OCI-LY1 (cell line): ENCODE measurements around the gene PDZRN3.

Experiments used
- H2AFZ ChIP-seq: fragments of 200-600 bp; sonication (generic), shearing (Covaris generic); 2 replicates; pipeline ENCODE4 v1.6.0; 2014; ENCODE audit warnings: antibody characterized with exemption, mild to moderate bottlenecking, low read length
- H3F3A ChIP-seq: fragments of 200-600 bp; sonication (generic), shearing (Covaris generic); 2 replicates; pipeline ENCODE4 v1.6.0; 2014; ENCODE audit warnings: mild to moderate bottlenecking, antibody characterized with exemption, low read length, moderate library complexity; ENCODE audit not compliant: insufficient read depth
- H3K27ac ChIP-seq: fragments of 200-600 bp; sonication (generic); 2 replicates; pipeline ENCODE4 v1.5.1; 2014; ENCODE audit warnings: low read length, mixed run types, mild to moderate bottlenecking, low read depth; ENCODE audit not compliant: poor library complexity, severe bottlenecking
- H3K27me3 ChIP-seq: fragments of 200-600 bp; sonication (generic); 2 replicates; pipeline ENCODE4 v1.6.0; 2014; ENCODE audit warnings: antibody characterized with exemption, mild to moderate bottlenecking, low read length, moderate library complexity; ENCODE audit not compliant: insufficient read depth
- H3K36me3 ChIP-seq: fragments of 200-600 bp; sonication (generic); 2 replicates; pipeline ENCODE4 v1.6.1; 2014; ENCODE audit warnings: mild to moderate bottlenecking, antibody characterized with exemption, low read length, moderate library complexity, mixed read lengths; ENCODE audit not compliant: insufficient read depth
- H3K4me1 ChIP-seq: fragments of 200-600 bp; sonication (generic); 2 replicates; pipeline ENCODE4 v1.5.1; 2014; ENCODE audit warnings: mild to moderate bottlenecking, low read length, moderate library complexity; ENCODE audit not compliant: insufficient read depth, severe bottlenecking
- H3K4me2 ChIP-seq: fragments of 200-600 bp; sonication (generic), shearing (Covaris generic); 2 replicates; pipeline ENCODE4 v1.6.1; 2014; ENCODE audit warnings: low read length
- H3K4me3 ChIP-seq: fragments of 200-600 bp; sonication (generic); 2 replicates; pipeline ENCODE4 v1.5.1; 2014; ENCODE audit warnings: low read length, low read depth, mild to moderate bottlenecking, mixed read lengths; ENCODE audit not compliant: poor library complexity, severe bottlenecking
- H3K79me2 ChIP-seq: fragments of 200-600 bp; shearing (Covaris generic); 2 replicates; pipeline ENCODE4 v1.6.1; 2016; ENCODE audit warnings: mixed run types, low read length, mixed read lengths; ENCODE audit not compliant: insufficient read depth
- H3K9ac ChIP-seq: fragments of 200-600 bp; sonication (generic), shearing (Covaris generic); 2 replicates; pipeline ENCODE4 v1.6.1; 2014; ENCODE audit warnings: mild to moderate bottlenecking, low read length, mixed read lengths
- H3K9me2 ChIP-seq: fragments of 200-600 bp; sonication (generic), shearing (Covaris generic); 2 replicates; pipeline ENCODE4 v1.6.1; 2014; ENCODE audit warnings: low read depth, mild to moderate bottlenecking, low read length, mixed read lengths
- H3K9me3 ChIP-seq: fragments of 200-600 bp; shearing (Covaris generic); 2 replicates; pipeline ENCODE4 v1.6.1; 2014; ENCODE audit warnings: low read length, mixed read lengths
- H4K20me1 ChIP-seq: fragments of 200-600 bp; sonication (generic), shearing (Covaris generic); 2 replicates; pipeline ENCODE4 v1.6.0; 2016; ENCODE audit warnings: mild to moderate bottlenecking, low read length; ENCODE audit not compliant: insufficient read depth
- CTCF ChIP-seq: fragments of 200-600 bp; sonication (generic), shearing (Covaris generic); IDR thresholded peaks from 2 replicates; pipeline ENCODE4 v1.5.1; 2017; ENCODE audit warnings: mild to moderate bottlenecking, antibody characterized with exemption, low read length, moderate library complexity, mixed read lengths
- EZH2 ChIP-seq: fragments of 200-600 bp; sonication (generic), shearing (Covaris generic); IDR thresholded peaks from 2 replicates; pipeline ENCODE4 v1.8.0; 2017; ENCODE audit warnings: borderline replicate concordance, mixed run types, mild to moderate bottlenecking, antibody characterized with exemption, low read length, moderate library complexity, mixed read lengths

PDZRN3 gene

GRCh38 chr3:73484656-73485248 lies 140.0 kb downstream of the PDZRN3 start:
- no peak overlapping the region for H3K4me2 ChIP-seq
- H2AFZ ChIP-seq: no peak overlapping the region
- no peaks in the 10 kb centered on the region for H3F3A ChIP-seq
- no peaks in the 10 kb centered on the region for H3K4me1 ChIP-seq
- TF ChIP-seq EZH2 (no peak), CTCF (no peak)
- no peaks in the 10 kb centered on the region for H3K9me3 ChIP-seq
- H3K4me3 ChIP-seq: no peak overlapping the region
- no peaks in the 10 kb centered on the region for H3K9me2 ChIP-seq
- H3K36me3 ChIP-seq: no peaks in the 10 kb centered on the region
- H3K79me2 ChIP-seq: no peaks in the 10 kb centered on the region
- no peaks in the 10 kb centered on the region for H3K27me3 ChIP-seq
- no peak overlapping the region for H3K9ac ChIP-seq
- no peak overlapping the region for H3K27ac ChIP-seq
- H4K20me1 ChIP-seq: no peaks in the 10 kb centered on the region

- H3K36me3 ChIP-seq: no peaks in the 10 kb centered on the region
- H3K4me1 ChIP-seq: no peaks in the 10 kb centered on the region
- no peaks in the 10 kb centered on the region for H3F3A ChIP-seq
- H3K4me2 ChIP-seq: no peak overlapping the region
- H3K9me2 ChIP-seq: no peaks in the 10 kb centered on the region
- TF ChIP-seq EZH2: no peak
- TF ChIP-seq CTCF: no peak
- H4K20me1 ChIP-seq: no peaks in the 10 kb centered on the region
- no peaks in the 10 kb centered on the region; the same call in 1 of the 2 replicates for H3K27me3 ChIP-seq
- no peaks in the 10 kb centered on the region for H3K9me3 ChIP-seq
- no peaks in the 10 kb centered on the region for H3K79me2 ChIP-seq
- H3K27ac ChIP-seq: no peak overlapping the region
- no peak overlapping the region for H3K9ac ChIP-seq
- H2AFZ ChIP-seq: no peak overlapping the region
- no peak overlapping the region for H3K4me3 ChIP-seq
Measured at GRCh38 chr3:73481888-73482287, 142.9 kb downstream of the PDZRN3 start.

- H3K4me2 ChIP-seq: no peak overlapping the region
- H3K27me3 ChIP-seq: no peaks in the 10 kb centered on the region; the same call in 1 of the 2 replicates
- no peak overlapping the region for H3K4me3 ChIP-seq
- no peaks in the 10 kb centered on the region for H4K20me1 ChIP-seq
- H3K9me2 ChIP-seq: no peaks in the 10 kb centered on the region
- no peak overlapping the region for H3K27ac ChIP-seq
- H3F3A ChIP-seq: no peaks in the 10 kb centered on the region
- no peak overlapping the region for H3K9ac ChIP-seq
- H2AFZ ChIP-seq: no peak overlapping the region
- TF ChIP-seq EZH2 (no peak), CTCF (no peak)
- no peaks in the 10 kb centered on the region for H3K79me2 ChIP-seq
- H3K9me3 ChIP-seq: no peaks in the 10 kb centered on the region
- H3K4me1 ChIP-seq: no peaks in the 10 kb centered on the region
- no peaks in the 10 kb centered on the region for H3K36me3 ChIP-seq
Measured at GRCh38 chr3:73480187-73480672, 144.5 kb downstream of the PDZRN3 start.
